ENCODE results near the gene ATG4C.

ATG4C gene

DNA sequence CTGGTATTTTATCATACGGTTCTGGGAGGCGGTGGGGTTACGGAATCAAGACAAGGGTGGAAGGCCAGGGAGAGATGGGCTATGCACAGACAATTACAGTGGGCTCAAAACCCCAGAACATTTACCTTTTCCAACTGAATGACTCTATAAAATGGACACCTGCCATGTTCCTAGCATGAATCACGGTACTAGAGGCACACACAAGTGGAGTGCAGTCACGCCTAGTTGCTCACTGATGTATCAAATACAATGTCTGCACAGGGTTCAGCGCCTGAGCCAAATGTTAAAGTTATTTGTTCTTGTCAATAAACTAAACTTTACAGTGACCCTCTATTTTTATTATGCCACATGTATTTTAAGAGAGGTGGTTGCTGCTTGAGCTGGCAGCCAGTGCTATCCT is 121.4 kb downstream of the ATG4C start:
- TF ChIP-seq SPI1 (IDR thresholded peaks at IDR 0.05; ENCODE audit: borderline replicate concordance, low read depth) (no peak), POLR2AphosphoS5 (IDR thresholded peaks at IDR 0.05; ENCODE audit: low read depth) (no peak), GABPA (IDR thresholded peaks at IDR 0.05; ENCODE audit: low read depth) (no peak), CTCF (IDR thresholded peaks at IDR 0.05; ENCODE audit: insufficient read depth, low read length) (no peak)
- TF ChIP-seq, protein P1, sequence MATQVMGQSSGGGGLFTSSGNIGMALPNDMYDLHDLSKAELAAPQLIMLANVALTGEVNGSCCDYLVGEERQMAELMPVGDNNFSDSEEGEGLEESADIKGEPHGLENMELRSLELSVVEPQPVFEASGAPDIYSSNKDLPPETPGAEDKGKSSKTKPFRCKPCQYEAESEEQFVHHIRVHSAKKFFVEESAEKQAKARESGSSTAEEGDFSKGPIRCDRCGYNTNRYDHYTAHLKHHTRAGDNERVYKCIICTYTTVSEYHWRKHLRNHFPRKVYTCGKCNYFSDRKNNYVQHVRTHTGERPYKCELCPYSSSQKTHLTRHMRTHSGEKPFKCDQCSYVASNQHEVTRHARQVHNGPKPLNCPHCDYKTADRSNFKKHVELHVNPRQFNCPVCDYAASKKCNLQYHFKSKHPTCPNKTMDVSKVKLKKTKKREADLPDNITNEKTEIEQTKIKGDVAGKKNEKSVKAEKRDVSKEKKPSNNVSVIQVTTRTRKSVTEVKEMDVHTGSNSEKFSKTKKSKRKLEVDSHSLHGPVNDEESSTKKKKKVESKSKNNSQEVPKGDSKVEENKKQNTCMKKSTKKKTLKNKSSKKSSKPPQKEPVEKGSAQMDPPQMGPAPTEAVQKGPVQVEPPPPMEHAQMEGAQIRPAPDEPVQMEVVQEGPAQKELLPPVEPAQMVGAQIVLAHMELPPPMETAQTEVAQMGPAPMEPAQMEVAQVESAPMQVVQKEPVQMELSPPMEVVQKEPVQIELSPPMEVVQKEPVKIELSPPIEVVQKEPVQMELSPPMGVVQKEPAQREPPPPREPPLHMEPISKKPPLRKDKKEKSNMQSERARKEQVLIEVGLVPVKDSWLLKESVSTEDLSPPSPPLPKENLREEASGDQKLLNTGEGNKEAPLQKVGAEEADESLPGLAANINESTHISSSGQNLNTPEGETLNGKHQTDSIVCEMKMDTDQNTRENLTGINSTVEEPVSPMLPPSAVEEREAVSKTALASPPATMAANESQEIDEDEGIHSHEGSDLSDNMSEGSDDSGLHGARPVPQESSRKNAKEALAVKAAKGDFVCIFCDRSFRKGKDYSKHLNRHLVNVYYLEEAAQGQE (IDR thresholded peaks at IDR 0.05; ENCODE audit: insufficient replicate concordance, low read depth): no peak
- Histone ChIP-seq H3K27me3 (ENCODE audit: insufficient read depth, poor library complexity, severe bottlenecking) (no peaks in the 10 kb centered on the region), H3K27ac (replicated peaks) (no peak overlapping the region), H3K4me3 (replicated peaks; ENCODE audit: insufficient read depth, low read length) (no peak overlapping the region)
- DNase-seq (ENCODE audit: low read depth in 1 of 2, low spot score in 1 of 2): no peak

DNA sequence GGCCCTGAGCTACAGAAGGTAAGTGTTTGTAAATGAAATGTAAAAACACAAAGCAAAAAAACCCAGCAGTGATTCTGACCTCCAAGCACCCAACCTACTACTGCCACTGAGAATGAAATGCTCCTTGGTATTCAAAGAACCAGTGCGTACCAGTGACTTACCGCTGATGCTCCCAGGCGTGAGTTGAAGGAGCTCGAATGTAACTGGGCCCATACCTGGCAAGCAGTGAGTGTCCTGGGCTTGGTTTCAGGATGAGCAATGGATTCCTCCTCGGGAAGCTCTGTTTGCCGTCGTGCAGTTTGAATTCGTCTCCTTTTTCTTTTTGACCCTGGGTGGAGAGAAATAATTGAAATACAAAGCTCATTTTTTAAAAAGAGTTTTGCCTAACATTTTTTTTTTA is 121.9 kb downstream of the ATG4C start:
- DNase-seq (ENCODE audit: low read depth in 1 of 2, low spot score in 1 of 2): no peak
- no peak for TF ChIP-seq POLR2AphosphoS5 (IDR thresholded peaks at IDR 0.05; ENCODE audit: low read depth)
- no peak for TF ChIP-seq GABPA (IDR thresholded peaks at IDR 0.05; ENCODE audit: low read depth)
- H3K27me3 ChIP-seq (ENCODE audit: insufficient read depth, poor library complexity, severe bottlenecking): no peaks in the 10 kb centered on the region
- H3K27ac ChIP-seq (replicated peaks): no peak overlapping the region
- H3K4me3 ChIP-seq (replicated peaks; ENCODE audit: insufficient read depth, low read length): no peak overlapping the region

DNA sequence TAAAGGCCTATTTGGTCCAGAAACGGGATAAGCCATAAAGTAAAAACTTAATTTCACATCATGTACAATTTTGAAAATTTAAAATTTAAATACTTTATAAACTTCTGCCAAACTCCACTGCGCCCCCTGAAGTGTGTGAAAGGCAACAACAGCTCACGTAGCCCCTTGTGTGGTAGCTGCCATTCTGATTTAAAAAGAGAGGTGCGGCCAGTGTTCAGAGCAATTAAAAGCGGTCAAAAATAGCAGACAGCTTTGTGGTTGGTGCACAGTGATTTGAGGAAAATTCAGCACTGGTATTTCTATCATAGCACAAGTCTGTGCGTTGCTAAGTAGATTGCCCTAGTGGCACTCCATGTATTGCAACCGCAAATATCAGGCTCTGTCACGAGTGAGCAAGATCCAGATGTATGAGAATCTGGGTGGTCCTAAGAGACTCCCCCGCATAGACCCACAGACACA is 122.5 kb downstream of the ATG4C start:
- no peak for TF ChIP-seq CTCF (IDR thresholded peaks at IDR 0.05; ENCODE audit: insufficient read depth, low read length)
- no peak for TF ChIP-seq SPI1 (IDR thresholded peaks at IDR 0.05; ENCODE audit: borderline replicate concordance, low read depth)
- TF ChIP-seq, protein P1 (IDR thresholded peaks at IDR 0.05; ENCODE audit: insufficient replicate concordance, low read depth): no peak
- TF ChIP-seq GABPA (IDR thresholded peaks at IDR 0.05; ENCODE audit: low read depth): no peak
- TF ChIP-seq POLR2AphosphoS5 (IDR thresholded peaks at IDR 0.05; ENCODE audit: low read depth): no peak
- Histone ChIP-seq H3K27ac (replicated peaks) (no peak overlapping the region), H3K27me3 (ENCODE audit: insufficient read depth, poor library complexity, severe bottlenecking) (no peaks in the 10 kb centered on the region), H3K4me3 (replicated peaks; ENCODE audit: insufficient read depth, low read length) (no peak overlapping the region)
- peak in 1 of 2 experiments; percentile 2 for DNase-seq (ENCODE audit: low read depth in 1 of 2, low spot score in 1 of 2)

- no peak for DNase-seq (ENCODE audit: low read depth in 1 of 2, low spot score in 1 of 2)
- no peak overlapping the region for H3K4me3 ChIP-seq (replicated peaks; ENCODE audit: insufficient read depth, low read length)
- no peaks in the 10 kb centered on the region for H3K27me3 ChIP-seq (ENCODE audit: insufficient read depth, poor library complexity, severe bottlenecking)
- H3K27ac ChIP-seq (replicated peaks): no peak overlapping the region
- no peak for TF ChIP-seq POLR2AphosphoS5 (IDR thresholded peaks at IDR 0.05; ENCODE audit: low read depth)
- TF ChIP-seq GABPA (IDR thresholded peaks at IDR 0.05; ENCODE audit: low read depth): no peak
- TF ChIP-seq, protein P1 (IDR thresholded peaks at IDR 0.05; ENCODE audit: insufficient replicate concordance, low read depth): no peak
- no peak for TF ChIP-seq SPI1 (IDR thresholded peaks at IDR 0.05; ENCODE audit: borderline replicate concordance, low read depth)
- no peak for TF ChIP-seq CTCF (IDR thresholded peaks at IDR 0.05; ENCODE audit: insufficient read depth, low read length)
These were observed 124.3 kb downstream of the ATG4C start for GRCh38 chr1:62908168-62908695.

All from HL-60 (cell line).